Measurements from ENCODE around the gene TUBA4B. TPM values are rescaled to one million over a fixed set of nuclear protein-coding genes. Genes with fewer than 3 reads are reported as not detected.
"Not testable (repeated sequence)": the region's sequence is repeated elsewhere in the genome, so short reads cannot be mapped to it uniquely, and the experiment has no call there.

TUBA4B gene
- total RNA-seq, 1 experiment from 2014 or later = 0.10 TPM

GRCh38 chr2:219296631-219297391, 43.8 kb downstream of the TUBA4B start:
- in situ Hi-C loops (cut with HindIII; ENCODE audit: low pct_unique_long_range_greater_than_20kb, low sequenced_read_pairs) = no loop called here
- no peak for DNase-seq (ENCODE audit: low read depth)

- no peak for DNase-seq (ENCODE audit: low read depth)
- in situ Hi-C loops (cut with HindIII; ENCODE audit: low pct_unique_long_range_greater_than_20kb, low sequenced_read_pairs) = no loop called here
Measured at GRCh38 chr2:219297766-219298456, 44.9 kb downstream of the TUBA4B start.

- in situ Hi-C loops (cut with HindIII; ENCODE audit: low pct_unique_long_range_greater_than_20kb, low sequenced_read_pairs) = no loop called here
- DNase-seq (ENCODE audit: low read depth) = peak; percentile 71
Measured at GRCh38 chr2:219298759-219299371, 45.8 kb downstream of the TUBA4B start.

GRCh38 chr2:219299372-219299760, 46.3 kb downstream of the TUBA4B start:
- in situ Hi-C loops (cut with HindIII; ENCODE audit: low pct_unique_long_range_greater_than_20kb, low sequenced_read_pairs) = no loop called here
- no peak for DNase-seq (ENCODE audit: low read depth)

GRCh38 chr2:219300022-219300421, 47.0 kb downstream of the TUBA4B start:
- DNase-seq (ENCODE audit: low read depth) = no peak
- in situ Hi-C loops (cut with HindIII; ENCODE audit: low pct_unique_long_range_greater_than_20kb, low sequenced_read_pairs) = no loop called here

GRCh38 chr2:219302412-219302968, 49.4 kb downstream of the TUBA4B start:
- in situ Hi-C loops (cut with HindIII; ENCODE audit: low pct_unique_long_range_greater_than_20kb, low sequenced_read_pairs) = no loop called here
- DNase-seq (ENCODE audit: low read depth) = no peak

- in situ Hi-C loops (cut with HindIII; ENCODE audit: low pct_unique_long_range_greater_than_20kb, low sequenced_read_pairs) = no loop called here
Measured at GRCh38 chr2:219304223-219304622, 51.2 kb downstream of the TUBA4B start.

GRCh38 chr2:219306047-219306446, 53.0 kb downstream of the TUBA4B start:
- in situ Hi-C loops (cut with HindIII; ENCODE audit: low pct_unique_long_range_greater_than_20kb, low sequenced_read_pairs) = no loop called here
- no peak for DNase-seq (ENCODE audit: low read depth)

More at GRCh38 chr2:219304223-219304622, 51.2 kb downstream of the TUBA4B start:
- DNase-seq (ENCODE audit: low read depth) = no peak

- peak; percentile 76 for DNase-seq (ENCODE audit: low read depth)
- in situ Hi-C loops (cut with HindIII; ENCODE audit: low pct_unique_long_range_greater_than_20kb, low sequenced_read_pairs) = no loop called here
Measured at GRCh38 chr2:219308142-219309101, 55.4 kb downstream of the TUBA4B start.

- in situ Hi-C loops (cut with HindIII; ENCODE audit: low pct_unique_long_range_greater_than_20kb, low sequenced_read_pairs) = no loop called here
- no peak for DNase-seq (ENCODE audit: low read depth)
Measured at GRCh38 chr2:219309278-219309677, 56.2 kb downstream of the TUBA4B start, which contains the start of gene PTPRN. TSS of gene PTPRN (minus strand) at chr2:219309401. CDS start at chr2:219309332, 69 bp downstream.

- DNase-seq (ENCODE audit: low read depth); in situ Hi-C loops (cut with HindIII; ENCODE audit: low pct_unique_long_range_greater_than_20kb, low sequenced_read_pairs): not testable (repeated sequence)
Measured at GRCh38 chr2:219312683-219313263, 59.7 kb downstream of the TUBA4B start.

- in situ Hi-C loops (cut with HindIII; ENCODE audit: low pct_unique_long_range_greater_than_20kb, low sequenced_read_pairs) = no loop called here
- peak; percentile 13 for DNase-seq (ENCODE audit: low read depth)
Measured at GRCh38 chr2:219314804-219315468, 61.9 kb downstream of the TUBA4B start.

Other genes starting within 250 kb of the TUBA4B start
- not detected in 2 replicates for gene CFAP65, start 211.7 kb upstream of the TUBA4B start, total RNA-seq (2014; rRNA removed; shearing (Covaris generic); ENCODE audit: low replicate concordance)
- not detected in 2 replicates for gene IHH, start 192.3 kb upstream of the TUBA4B start, total RNA-seq (2014; rRNA removed; shearing (Covaris generic); ENCODE audit: low replicate concordance)
- gene NHEJ1, start 92.4 kb upstream of the TUBA4B start, total RNA-seq (2014; rRNA removed; shearing (Covaris generic); ENCODE audit: low replicate concordance) = 17.4 and 21.5 TPM in 2 replicates
- 0.07 and 0.70 TPM in 2 replicates for gene SLC23A3, start 83.2 kb upstream of the TUBA4B start, total RNA-seq (2014; rRNA removed; shearing (Covaris generic); ENCODE audit: low replicate concordance)
- 24.6 and 28.9 TPM in 2 replicates for gene CNPPD1, start 76.3 kb upstream of the TUBA4B start, total RNA-seq (2014; rRNA removed; shearing (Covaris generic); ENCODE audit: low replicate concordance)
- gene RETREG2, start 75.0 kb upstream of the TUBA4B start, total RNA-seq (2014; rRNA removed; shearing (Covaris generic); ENCODE audit: low replicate concordance) = 54.2 and 72.1 TPM in 2 replicates
- 32.5 and 42.0 TPM in 2 replicates for gene ZFAND2B, start 46.5 kb upstream of the TUBA4B start, total RNA-seq (2014; rRNA removed; shearing (Covaris generic); ENCODE audit: low replicate concordance)
- 80.0 and 81.7 TPM in 2 replicates for gene ABCB6, start 34.3 kb upstream of the TUBA4B start, total RNA-seq (2014; rRNA removed; shearing (Covaris generic); ENCODE audit: low replicate concordance)
- 18.6 and 39.2 TPM in 2 replicates for gene ATG9A, start 23.6 kb upstream of the TUBA4B start, total RNA-seq (2014; rRNA removed; shearing (Covaris generic); ENCODE audit: low replicate concordance)
- 20.7 and 45.6 TPM in 2 replicates for gene ANKZF1, start 23.4 kb upstream of the TUBA4B start, total RNA-seq (2014; rRNA removed; shearing (Covaris generic); ENCODE audit: low replicate concordance)
- 26.1 and 35.4 TPM in 2 replicates for gene GLB1L, start 7.8 kb upstream of the TUBA4B start, total RNA-seq (2014; rRNA removed; shearing (Covaris generic); ENCODE audit: low replicate concordance)
- gene STK16, start 7.8 kb upstream of the TUBA4B start, total RNA-seq (2014; rRNA removed; shearing (Covaris generic); ENCODE audit: low replicate concordance) = 45.2 and 60.8 TPM in 2 replicates
- 23.9 and 24.9 TPM in 2 replicates for gene TUBA4A, start 675 bp downstream of the TUBA4B start, total RNA-seq (2014; rRNA removed; shearing (Covaris generic); ENCODE audit: low replicate concordance)
- gene DNAJB2, start 26.1 kb downstream of the TUBA4B start, total RNA-seq (2014; rRNA removed; shearing (Covaris generic); ENCODE audit: low replicate concordance) = 17.0 and 50.6 TPM in 2 replicates
- not detected in 2 replicates for gene PTPRN, start 56.2 kb downstream of the TUBA4B start, total RNA-seq (2014; rRNA removed; shearing (Covaris generic); ENCODE audit: low replicate concordance)
- not detected in 2 replicates for gene RESP18, start 79.5 kb downstream of the TUBA4B start, total RNA-seq (2014; rRNA removed; shearing (Covaris generic); ENCODE audit: low replicate concordance)
- gene DNPEP, start 134.7 kb downstream of the TUBA4B start, total RNA-seq (2014; rRNA removed; shearing (Covaris generic); ENCODE audit: low replicate concordance) = 76.8 and 84.9 TPM in 2 replicates
- gene DES, start 165.1 kb downstream of the TUBA4B start, total RNA-seq (2014; rRNA removed; shearing (Covaris generic); ENCODE audit: low replicate concordance) = 4.9 TPM in 1 of 2 replicates, not detected in the other
- 8.4 and 22.9 TPM in 2 replicates for gene SPEG, start 181.6 kb downstream of the TUBA4B start, total RNA-seq (2014; rRNA removed; shearing (Covaris generic); ENCODE audit: low replicate concordance)
- gene GMPPA, start 245.6 kb downstream of the TUBA4B start, total RNA-seq (2014; rRNA removed; shearing (Covaris generic); ENCODE audit: low replicate concordance) = 88.9 and 95.2 TPM in 2 replicates